OCI-M2 (cell line): Measurements from ENCODE around the gene CNTNAP2.

Experiments used
- DNase-seq: peaks from one replicate; lab custom pipeline; 2025; ENCODE audit not compliant: unreplicated experiment; lab: John Stamatoyannopoulos, UW

Gene CNTNAP2

GRCh38 chr7:148155000-148155399 is 2038.4 kb downstream of the CNTNAP2 start:
- no peak for DNase-seq

- no peak for DNase-seq
These were observed 2039.2 kb downstream of the CNTNAP2 start for GRCh38 chr7:148155826-148156225.

GRCh38 chr7:148156233-148156632 is 2039.6 kb downstream of the CNTNAP2 start:
- no peak for DNase-seq

GRCh38 chr7:148159331-148159730 is 2042.7 kb downstream of the CNTNAP2 start:
- DNase-seq, result no peak

- DNase-seq, result no peak
These were observed 2045.2 kb downstream of the CNTNAP2 start for GRCh38 chr7:148161776-148162175.

- DNase-seq, result no peak
These were observed 2046.2 kb downstream of the CNTNAP2 start for GRCh38 chr7:148162808-148163207.

- DNase-seq, result no peak
These were observed 2046.6 kb downstream of the CNTNAP2 start for GRCh38 chr7:148163246-148163645.

GRCh38 chr7:148172920-148173319 is 2056.3 kb downstream of the CNTNAP2 start:
- DNase-seq, result no peak

GRCh38 chr7:148173369-148173768 is 2056.8 kb downstream of the CNTNAP2 start:
- DNase-seq, result no peak

- DNase-seq, result no peak
These were observed 2057.8 kb downstream of the CNTNAP2 start for GRCh38 chr7:148174376-148174775.

GRCh38 chr7:148175512-148175911 is 2058.9 kb downstream of the CNTNAP2 start:
- no peak for DNase-seq

- DNase-seq, result no peak
These were observed 2061.4 kb downstream of the CNTNAP2 start for GRCh38 chr7:148177972-148178371.

- no peak for DNase-seq
These were observed 2063.5 kb downstream of the CNTNAP2 start for GRCh38 chr7:148180075-148180474.

- DNase-seq, result no peak
These were observed 2065.7 kb downstream of the CNTNAP2 start for GRCh38 chr7:148182264-148182663.

GRCh38 chr7:148185041-148185440 is 2068.4 kb downstream of the CNTNAP2 start:
- DNase-seq, result no peak

- no peak for DNase-seq
These were observed 2070.9 kb downstream of the CNTNAP2 start for GRCh38 chr7:148187471-148187870.

- DNase-seq, result no peak
These were observed 2074.9 kb downstream of the CNTNAP2 start for GRCh38 chr7:148191391-148192065.

- no peak for DNase-seq
These were observed 2075.9 kb downstream of the CNTNAP2 start for GRCh38 chr7:148192491-148192890.

- DNase-seq, result no peak
These were observed 2085.4 kb downstream of the CNTNAP2 start for GRCh38 chr7:148201992-148202391.

- no peak for DNase-seq
These were observed 2088.2 kb downstream of the CNTNAP2 start for GRCh38 chr7:148204639-148205304.

- DNase-seq, result no peak
These were observed 2093.1 kb downstream of the CNTNAP2 start for GRCh38 chr7:148209643-148210190.

- no peak for DNase-seq
These were observed 2094.3 kb downstream of the CNTNAP2 start for GRCh38 chr7:148210804-148211325.
